ENCODE results near the gene CELF2.

GRCh38 chr10:11141571-11142091 is 124.0 kb downstream of the CELF2 start:
- no peak for TF ChIP-seq EP300 (IDR thresholded peaks at IDR 0.05)
- TF ChIP-seq POLR2A (IDR thresholded peaks at IDR 0.05) = no peak
- no peak for TF ChIP-seq CTCF (IDR thresholded peaks at IDR 0.05)

All from suprapubic skin (tissue), 3 donors.